ENCODE data around the gene CCDC188.
"Not testable (repeated sequence)": the region's sequence is repeated elsewhere in the genome, so short reads cannot be mapped to it uniquely, and the experiment has no call there.

Gene CCDC188

GRCh38 chr22:20166703-20167102, 15.8 kb upstream of the CCDC188 start:
- Histone ChIP-seq H3K27me3 (no peaks in the 10 kb centered on the region), H3K4me3 (ENCODE audit: low read depth in 1 of 2, low read length in 1 of 2) (no peak overlapping the region), H3K27ac (no peak overlapping the region), H3K4me1 (ENCODE audit: control insufficient read depth in 1 of 2, insufficient read depth in 1 of 2, low read depth in 1 of 2, low read length in 1 of 2) (no peaks in the 10 kb centered on the region), H3K36me3 (no peaks in the 10 kb centered on the region), H3K9me3 (no peaks in the 10 kb centered on the region)
- TF ChIP-seq CTCF (IDR thresholded peaks at IDR 0.05) = no peak

GRCh38 chr22:20165913-20166312, 15.1 kb upstream of the CCDC188 start:
- H3K36me3 ChIP-seq = no peaks in the 10 kb centered on the region
- no peaks in the 10 kb centered on the region for H3K27me3 ChIP-seq
- H3K4me1 ChIP-seq (ENCODE audit: control insufficient read depth in 1 of 2, insufficient read depth in 1 of 2, low read depth in 1 of 2, low read length in 1 of 2) = no peaks in the 10 kb centered on the region
- no peak for TF ChIP-seq CTCF (IDR thresholded peaks at IDR 0.05)
- H3K27ac ChIP-seq = no peak overlapping the region
- no peaks in the 10 kb centered on the region for H3K9me3 ChIP-seq
- no peak overlapping the region for H3K4me3 ChIP-seq (ENCODE audit: low read depth in 1 of 2, low read length in 1 of 2)

- Histone ChIP-seq H3K4me1 (ENCODE audit: control insufficient read depth in 1 of 2, insufficient read depth in 1 of 2, low read depth in 1 of 2, low read length in 1 of 2) (no peaks in the 10 kb centered on the region), H3K4me3 (ENCODE audit: low read depth in 1 of 2, low read length in 1 of 2) (no peak overlapping the region), H3K36me3 (no peaks in the 10 kb centered on the region), H3K9me3 (no peaks in the 10 kb centered on the region), H3K27ac (no peak overlapping the region), H3K27me3 (no peaks in the 10 kb centered on the region)
- TF ChIP-seq CTCF (IDR thresholded peaks at IDR 0.05) = no peak
These were observed 14.6 kb upstream of the CCDC188 start for GRCh38 chr22:20165421-20165820.

GRCh38 chr22:20164863-20165262, 14.0 kb upstream of the CCDC188 start:
- H3K4me3 ChIP-seq (ENCODE audit: low read depth in 1 of 2, low read length in 1 of 2) = no peak overlapping the region
- TF ChIP-seq CTCF (IDR thresholded peaks at IDR 0.05) = no peak
- H3K36me3 ChIP-seq = no peaks in the 10 kb centered on the region
- H3K27me3 ChIP-seq = peaks cover 4% of the 10 kb centered on the region
- no peaks in the 10 kb centered on the region for H3K4me1 ChIP-seq (ENCODE audit: control insufficient read depth in 1 of 2, insufficient read depth in 1 of 2, low read depth in 1 of 2, low read length in 1 of 2)
- H3K27ac ChIP-seq = no peak overlapping the region
- H3K9me3 ChIP-seq = no peaks in the 10 kb centered on the region

GRCh38 chr22:20160041-20160440, 9.2 kb upstream of the CCDC188 start:
- no peak for TF ChIP-seq CTCF (IDR thresholded peaks at IDR 0.05)

GRCh38 chr22:20159531-20159930, 8.7 kb upstream of the CCDC188 start:
- H3K4me3 ChIP-seq (ENCODE audit: low read depth in 1 of 2, low read length in 1 of 2); H3K9me3 ChIP-seq; H3K36me3 ChIP-seq; H3K4me1 ChIP-seq (ENCODE audit: control insufficient read depth in 1 of 2, insufficient read depth in 1 of 2, low read depth in 1 of 2, low read length in 1 of 2); H3K27ac ChIP-seq: not testable (repeated sequence)
- H3K27me3 ChIP-seq = peaks cover 44% of the 10 kb centered on the region

More at GRCh38 chr22:20160041-20160440, 9.2 kb upstream of the CCDC188 start:
- H3K4me1 ChIP-seq (ENCODE audit: control insufficient read depth in 1 of 2, insufficient read depth in 1 of 2, low read depth in 1 of 2, low read length in 1 of 2) = no peaks in the 10 kb centered on the region
- H3K27ac ChIP-seq = no peak overlapping the region
- H3K4me3 ChIP-seq (ENCODE audit: low read depth in 1 of 2, low read length in 1 of 2) = no peak overlapping the region
- H3K36me3 ChIP-seq = no peaks in the 10 kb centered on the region
- H3K27me3 ChIP-seq = peaks cover 39% of the 10 kb centered on the region
- no peaks in the 10 kb centered on the region for H3K9me3 ChIP-seq

Data from neutrophil (primary cell).